IMR-90 (cell line): ENCODE results near the gene TGFA. TPM values are rescaled to one million over a fixed set of nuclear protein-coding genes. Genes with fewer than 3 reads are reported as not detected.

Experiments
- ATAC-seq: fragments of 200-7000 bp; cut with Tn5 transposase; 2 replicates; pipeline ENCODE4 v1.9.1; 2020; ENCODE audit warnings: low read depth, mild to moderate bottlenecking, moderate library complexity
- BruUV-seq: library from RNA; stranded (reverse); fragments of 400-500 nt; replicated peaks from 2 replicates; lab custom pipeline; 2021; lab: Mats Ljungman, UMichigan
- CTCF ChIA-PET: fragments of 300-600 bp; formaldehyde crosslinking; extraction: SDS; loops from one replicate; lab custom pipeline; 2021; ENCODE audit warnings: antibody characterized with exemption; lab: Yijun Ruan, JAX
- POLR2A ChIA-PET: fragments of 300-600 bp; sonication (Branson Sonifier 250); formaldehyde crosslinking; loops from one replicate; lab custom pipeline; 2022; ENCODE audit warnings: antibody characterized with exemption; ENCODE audit not compliant: unreplicated experiment; lab: Charles Lee
- DNase-seq: peaks from one replicate; pipeline ENCODE4 v3.0.0; 2013
- H2AFZ ChIP-seq: replicated peaks from 2 replicates; pipeline ENCODE3; 2013; ENCODE audit warnings: low read length, mild to moderate bottlenecking; ENCODE audit not compliant: poor library complexity
- H2AK5ac ChIP-seq: 2 replicates; pipeline ENCODE4 v1.6.1; 2013; ENCODE audit warnings: low read depth, low read length, inconsistent platforms
- H2AK9ac ChIP-seq: replicated peaks from 2 replicates; pipeline ENCODE3; 2013; ENCODE audit warnings: mild to moderate bottlenecking, low read depth, low read length, moderate library complexity; ENCODE audit not compliant: poor library complexity
- H2BK120ac ChIP-seq: 2 replicates; pipeline ENCODE4 v1.6.1; 2013; ENCODE audit warnings: low read depth, low read length, inconsistent platforms
- H2BK15ac ChIP-seq: 3 replicates; pipeline ENCODE4 v1.6.1; 2013; ENCODE audit warnings: low read depth, low read length, inconsistent platforms
- H2BK20ac ChIP-seq: 2 replicates; pipeline ENCODE4 v1.6.1; 2013; ENCODE audit warnings: low read depth, mild to moderate bottlenecking, inconsistent platforms, low read length, moderate library complexity
- H2BK5ac ChIP-seq: 2 replicates; pipeline ENCODE4 v1.6.1; 2013; ENCODE audit warnings: mild to moderate bottlenecking, low read depth, low read length, inconsistent platforms; ENCODE audit not compliant: poor library complexity, severe bottlenecking
- H3K14ac ChIP-seq: replicated peaks from 2 replicates; pipeline ENCODE4 v1.6.1; 2013; ENCODE audit warnings: low read depth, low read length, inconsistent platforms
- H3K18ac ChIP-seq: 2 replicates; pipeline ENCODE4 v1.6.1; 2013; ENCODE audit warnings: low read depth, low read length, control low read depth
- H3K23ac ChIP-seq: 2 replicates; pipeline ENCODE4 v1.6.1; 2013; ENCODE audit warnings: low read depth, low read length, inconsistent platforms
- H3K27ac ChIP-seq: 2 replicates; pipeline ENCODE4 v1.5.1; 2013; ENCODE audit warnings: mild to moderate bottlenecking, control low read depth, low read length; ENCODE audit not compliant: insufficient read depth
- H3K27me3 ChIP-seq: 2 replicates; pipeline ENCODE4 v1.6.1; 2013; ENCODE audit warnings: low read length; ENCODE audit not compliant: control insufficient read depth, insufficient read depth
- H3K36me3 ChIP-seq: 2 replicates; pipeline ENCODE4 v1.6.1; 2013; ENCODE audit warnings: low read length, mixed read lengths; ENCODE audit not compliant: control insufficient read depth, insufficient read depth
- H3K4ac ChIP-seq: 2 replicates; pipeline ENCODE4 v1.6.1; 2013; ENCODE audit warnings: low read depth, low read length, inconsistent platforms
- H3K4me1 ChIP-seq: 2 replicates; pipeline ENCODE4 v1.6.1; 2013; ENCODE audit warnings: low read length, mixed read lengths; ENCODE audit not compliant: control insufficient read depth, insufficient read depth
- H3K4me2 ChIP-seq: 2 replicates; pipeline ENCODE4 v1.6.1; 2013; ENCODE audit warnings: low read depth, mild to moderate bottlenecking, control low read depth, low read length, moderate library complexity
- H3K4me3 ChIP-seq: 2 replicates; pipeline ENCODE4 v1.5.1; 2013; ENCODE audit warnings: low read depth, mild to moderate bottlenecking, control low read depth, low read length, moderate library complexity; ENCODE audit not compliant: insufficient read depth
- H3K56ac ChIP-seq: 2 replicates; pipeline ENCODE4 v1.6.1; 2013; ENCODE audit warnings: low read length, inconsistent platforms; ENCODE audit not compliant: insufficient read depth; ENCODE audit errors: extremely low read depth
- H3K79me1 ChIP-seq, 2 experiments: 2 replicates each; pipeline ENCODE4 v1.6.1; 2013; ENCODE audit warnings: low read length in 2 of 2, inconsistent platforms in 1 of 2, low read depth in 1 of 2
- H3K9ac ChIP-seq: 2 replicates; pipeline ENCODE4 v1.6.1; 2013; ENCODE audit warnings: low read depth, low read length, control low read depth
- H3K9me1 ChIP-seq: 2 replicates; pipeline ENCODE4 v1.6.1; 2013; ENCODE audit warnings: low read length, inconsistent platforms; ENCODE audit not compliant: insufficient read depth
- H3K9me3 ChIP-seq: 2 replicates; pipeline ENCODE4 v1.6.1; 2013; ENCODE audit warnings: low read length; ENCODE audit not compliant: control insufficient read depth, insufficient read depth
- H4K20me1 ChIP-seq: 2 replicates; pipeline ENCODE4 v1.6.1; 2013; ENCODE audit warnings: low read length, inconsistent platforms; ENCODE audit not compliant: insufficient read depth
- H4K5ac ChIP-seq: 2 replicates; pipeline ENCODE4 v1.6.1; 2013; ENCODE audit warnings: mild to moderate bottlenecking, low read depth, low read length, control low read depth
- H4K8ac ChIP-seq, 2 experiments: 2 replicates each; pipeline ENCODE4 v1.6.1; 2013; ENCODE audit warnings: low read depth in 2 of 2, low read length in 2 of 2, control low read depth in 1 of 2, inconsistent platforms in 1 of 2
- H4K91ac ChIP-seq: 2 replicates; pipeline ENCODE4 v1.6.1; 2013; ENCODE audit warnings: low read depth, low read length, inconsistent platforms; ENCODE audit not compliant: insufficient read depth
- BHLHE40 ChIP-seq: fragments of 150-350 bp; IDR thresholded peaks from 2 replicates; pipeline ENCODE4 v1.6.1; 2016; ENCODE audit warnings: mild to moderate bottlenecking, low read depth, low read length
- CEBPB ChIP-seq: IDR thresholded peaks from 2 replicates; pipeline ENCODE4 v1.6.1; 2012; ENCODE audit warnings: low read depth, low read length, improper control_type of control experiment
- CHD1 ChIP-seq: IDR thresholded peaks from 2 replicates; pipeline ENCODE4 v1.6.1; 2012; ENCODE audit warnings: low read depth, low read length, improper control_type of control experiment
- FOS ChIP-seq: fragments of 150-350 bp; IDR thresholded peaks from 2 replicates; pipeline ENCODE4 v1.6.1; 2016; ENCODE audit warnings: low read depth, low read length
- MAFK ChIP-seq: IDR thresholded peaks from 2 replicates; pipeline ENCODE4 v1.6.1; 2012; ENCODE audit warnings: low read depth, low read length, improper control_type of control experiment
- MAZ ChIP-seq: IDR thresholded peaks from 2 replicates; pipeline ENCODE4 v1.6.1; 2012; ENCODE audit warnings: low read depth, mild to moderate bottlenecking, low read length, improper control_type of control experiment, moderate library complexity, borderline replicate concordance
- NFE2L2 ChIP-seq: fragments of 150-350 bp; IDR thresholded peaks from 2 replicates; pipeline ENCODE4 v1.6.1; 2016; ENCODE audit warnings: low read depth, mild to moderate bottlenecking, low read length
- POLR2A ChIP-seq: IDR thresholded peaks from 2 replicates; pipeline ENCODE4 v1.6.1; 2012; ENCODE audit warnings: mild to moderate bottlenecking, low read depth, low read length
- RAD21 ChIP-seq: IDR thresholded peaks from 2 replicates; pipeline ENCODE4 v1.6.1; 2012; ENCODE audit warnings: low read length, improper control_type of control experiment
- RCOR1 ChIP-seq: IDR thresholded peaks from 2 replicates; pipeline ENCODE4 v1.6.1; 2012; ENCODE audit warnings: mild to moderate bottlenecking, low read length, improper control_type of control experiment; ENCODE audit not compliant: insufficient replicate concordance
- RFX5 ChIP-seq: IDR thresholded peaks from 2 replicates; pipeline ENCODE4 v1.8.0; 2012; ENCODE audit warnings: low read depth, mild to moderate bottlenecking, low read length, moderate library complexity
- SMC3 ChIP-seq: fragments of 150-350 bp; IDR thresholded peaks from 2 replicates; pipeline ENCODE4 v1.6.1; 2016; ENCODE audit warnings: low read depth, mild to moderate bottlenecking, antibody characterized with exemption, low read length, moderate library complexity
- WGBS, 2 experiments: methylation state at CpG; one replicate each; pipeline versions ENCODE4 v1.1.5 to v1.1.7; 2013; ENCODE audit warnings: missing lambda C conversion rate in 2 of 2; ENCODE audit not compliant: insufficient read length in 1 of 2; ENCODE audit errors: extremely low coverage in 2 of 2; 5-methylcytosine and 5-hydroxymethylcytosine counted together
- dilution Hi-C: fragments of 300-500 bp; cut with HindIII; formaldehyde crosslinking; loops from one replicate; pipeline ENCODE4 v1.14.3; 2018; ENCODE audit warnings: low sequenced_read_pairs; ENCODE audit not compliant: unreplicated experiment
- in situ Hi-C: fragments of 300-500 bp; cut with MboI; formaldehyde crosslinking; loops from 3 replicates; pipeline ENCODE4 v1.14.3; 2019; ENCODE audit warnings: low sequenced_read_pairs, inconsistent platforms, mixed read lengths
- intact Hi-C: fragments of 100-400 bp; cut with micrococcal nuclease; formaldehyde crosslinking; loops from 2 replicates; pipeline ENCODE4 v1.10.0; 2022
- polyA plus RNA-seq, 3 experiments: library from polyadenylated mRNA; depleted of rRNA; stranded (reverse); fragments of >200 nt; gene quantifications; 2 replicates each; pipeline ENCODE4 v1.2.3, GENCODE V29; 2012; ENCODE audit warnings: low replicate concordance in 1 of 3
- total RNA-seq: library from RNA; depleted of rRNA; stranded (reverse); fragments of >200 nt; gene quantifications from 2 replicates; pipeline ENCODE4 v1.2.3, GENCODE V29; 2012
- TF ChIP-seq, protein P1 (sequence below): conservative IDR thresholded peaks from 2 replicates; pipeline ENCODE4 v1.5.1; 2012; ENCODE audit warnings: mild to moderate bottlenecking, low read depth, low read length, improper control_type of control experiment
- TF ChIP-seq, protein P2 (sequence below): fragments of 150-350 bp; IDR thresholded peaks from 2 replicates; pipeline ENCODE4 v1.6.1; 2016; ENCODE audit warnings: low read depth, mild to moderate bottlenecking, low read length, moderate library complexity, borderline replicate concordance
- TF ChIP-seq, protein P3 (sequence below): fragments of 150-350 bp; IDR thresholded peaks from 2 replicates; pipeline ENCODE4 v1.6.1; 2017; ENCODE audit warnings: mild to moderate bottlenecking, antibody characterized with exemption, low read length, low read depth

Gene TGFA
- total and polyA plus RNA-seq, 2 of the 4 experiments (the other 2 are of a cell fraction), result not detected

DNA sequence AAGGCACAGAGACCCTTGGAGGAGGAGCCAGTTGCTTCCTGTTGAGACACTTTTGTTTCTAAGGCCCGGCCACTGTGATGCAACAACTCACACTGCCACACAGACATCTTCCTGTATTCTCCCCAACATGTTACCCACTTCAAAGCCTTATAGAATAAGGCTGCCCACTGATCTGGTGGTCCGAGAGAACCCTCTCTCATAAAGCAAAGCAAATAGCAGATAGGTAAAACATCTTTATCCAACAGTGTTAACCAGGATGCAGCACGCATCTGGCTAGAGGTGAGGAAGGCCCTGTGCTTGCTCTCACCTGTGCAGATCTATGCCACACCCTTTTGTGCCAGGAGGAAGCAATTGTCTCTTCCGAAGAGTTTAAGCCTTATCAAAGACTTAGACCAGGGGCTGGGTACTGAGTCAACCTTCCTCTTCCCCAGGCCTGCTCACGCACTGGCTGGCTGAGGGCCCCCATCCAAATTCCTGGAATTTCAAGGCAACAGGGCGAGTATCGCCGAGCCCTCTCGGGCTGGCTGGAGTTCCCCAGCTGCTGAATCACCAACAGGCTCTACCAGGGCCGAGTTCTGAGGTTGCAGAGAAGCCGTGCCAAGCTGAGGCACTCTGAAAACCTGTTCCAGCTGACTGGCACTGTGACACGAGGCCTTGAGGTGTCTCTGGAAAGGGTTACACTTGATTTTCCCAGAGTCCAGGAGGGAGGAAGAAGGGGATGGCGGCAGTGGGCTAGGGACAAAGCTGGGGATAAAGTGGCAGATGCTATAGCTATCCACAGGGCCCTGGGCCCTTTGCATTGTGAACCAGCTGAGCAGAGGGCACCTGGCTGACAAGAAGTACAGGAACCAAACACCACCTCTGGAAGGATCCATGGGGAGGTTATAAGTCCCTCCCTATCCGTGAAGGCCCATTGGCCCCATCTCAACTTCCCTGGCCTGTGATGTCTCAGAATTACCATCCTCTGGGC, 29.3 kb downstream of the TGFA start:
- POLR2A ChIA-PET, result no interaction called here
- CTCF ChIA-PET, result no interaction called here
- Histone ChIP-seq H3K36me3 (no peaks in the 10 kb centered on the region), H2AFZ (no peak overlapping the region), H4K20me1 (no peaks in the 10 kb centered on the region), H3K27ac (no peak overlapping the region), H3K4me2 (no peak overlapping the region), H3K18ac (no peak overlapping the region), H3K9me1 (no peaks in the 10 kb centered on the region), H2BK120ac (no peak overlapping the region), H4K5ac (no peak overlapping the region), H3K9me3 (no peaks in the 10 kb centered on the region), H2BK15ac (no peak overlapping the region), H2BK5ac (no peak overlapping the region), H3K56ac (no peak overlapping the region), H3K79me1 (no peaks in the 10 kb centered on the region), H3K9ac (no peak overlapping the region), H4K8ac (no peak overlapping the region), H2AK9ac (no peak overlapping the region), H2BK20ac (no peak overlapping the region), H3K14ac (no peak overlapping the region), H3K27me3 (peaks cover 2% of the 10 kb centered on the region; the same call in 1 of the 2 replicates), H2AK5ac (no peak overlapping the region), H3K23ac (no peak overlapping the region), H3K4me3 (no peak overlapping the region), H3K4ac (no peak overlapping the region), H4K91ac (no peak overlapping the region), H3K4me1 (no peaks in the 10 kb centered on the region)
- DNase-seq (peak; percentile 34), ATAC-seq (peak; percentile 40)
- BruUV-seq, result no TSS peak
- in situ Hi-C loops, result no loop called here
- intact Hi-C loops, result no loop called here
- dilution Hi-C loops, result no loop called here
- 4% methylated on average over 4 of the region's 14 CpGs; no CpG with 5 or more reads in 1 of the 2 experiments for WGBS, 2 experiments
- TF ChIP-seq RAD21, result no peak
- TF ChIP-seq, protein P1, sequence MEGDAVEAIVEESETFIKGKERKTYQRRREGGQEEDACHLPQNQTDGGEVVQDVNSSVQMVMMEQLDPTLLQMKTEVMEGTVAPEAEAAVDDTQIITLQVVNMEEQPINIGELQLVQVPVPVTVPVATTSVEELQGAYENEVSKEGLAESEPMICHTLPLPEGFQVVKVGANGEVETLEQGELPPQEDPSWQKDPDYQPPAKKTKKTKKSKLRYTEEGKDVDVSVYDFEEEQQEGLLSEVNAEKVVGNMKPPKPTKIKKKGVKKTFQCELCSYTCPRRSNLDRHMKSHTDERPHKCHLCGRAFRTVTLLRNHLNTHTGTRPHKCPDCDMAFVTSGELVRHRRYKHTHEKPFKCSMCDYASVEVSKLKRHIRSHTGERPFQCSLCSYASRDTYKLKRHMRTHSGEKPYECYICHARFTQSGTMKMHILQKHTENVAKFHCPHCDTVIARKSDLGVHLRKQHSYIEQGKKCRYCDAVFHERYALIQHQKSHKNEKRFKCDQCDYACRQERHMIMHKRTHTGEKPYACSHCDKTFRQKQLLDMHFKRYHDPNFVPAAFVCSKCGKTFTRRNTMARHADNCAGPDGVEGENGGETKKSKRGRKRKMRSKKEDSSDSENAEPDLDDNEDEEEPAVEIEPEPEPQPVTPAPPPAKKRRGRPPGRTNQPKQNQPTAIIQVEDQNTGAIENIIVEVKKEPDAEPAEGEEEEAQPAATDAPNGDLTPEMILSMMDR, result no peak
- no peak for TF ChIP-seq RCOR1
- no peak for TF ChIP-seq MAFK
- TF ChIP-seq BHLHE40, result no peak
- TF ChIP-seq POLR2A, result no peak
- no peak for TF ChIP-seq NFE2L2
- no peak for TF ChIP-seq FOS
- TF ChIP-seq CHD1, result no peak
- no peak for TF ChIP-seq SMC3
- TF ChIP-seq, protein P2, sequence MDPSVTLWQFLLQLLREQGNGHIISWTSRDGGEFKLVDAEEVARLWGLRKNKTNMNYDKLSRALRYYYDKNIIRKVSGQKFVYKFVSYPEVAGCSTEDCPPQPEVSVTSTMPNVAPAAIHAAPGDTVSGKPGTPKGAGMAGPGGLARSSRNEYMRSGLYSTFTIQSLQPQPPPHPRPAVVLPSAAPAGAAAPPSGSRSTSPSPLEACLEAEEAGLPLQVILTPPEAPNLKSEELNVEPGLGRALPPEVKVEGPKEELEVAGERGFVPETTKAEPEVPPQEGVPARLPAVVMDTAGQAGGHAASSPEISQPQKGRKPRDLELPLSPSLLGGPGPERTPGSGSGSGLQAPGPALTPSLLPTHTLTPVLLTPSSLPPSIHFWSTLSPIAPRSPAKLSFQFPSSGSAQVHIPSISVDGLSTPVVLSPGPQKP, result no peak
- no peak for TF ChIP-seq RFX5
- no peak for TF ChIP-seq CEBPB
- TF ChIP-seq MAZ, result no peak
- TF ChIP-seq, protein P3, sequence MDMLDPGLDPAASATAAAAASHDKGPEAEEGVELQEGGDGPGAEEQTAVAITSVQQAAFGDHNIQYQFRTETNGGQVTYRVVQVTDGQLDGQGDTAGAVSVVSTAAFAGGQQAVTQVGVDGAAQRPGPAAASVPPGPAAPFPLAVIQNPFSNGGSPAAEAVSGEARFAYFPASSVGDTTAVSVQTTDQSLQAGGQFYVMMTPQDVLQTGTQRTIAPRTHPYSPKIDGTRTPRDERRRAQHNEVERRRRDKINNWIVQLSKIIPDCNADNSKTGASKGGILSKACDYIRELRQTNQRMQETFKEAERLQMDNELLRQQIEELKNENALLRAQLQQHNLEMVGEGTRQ, result no peak
